Inflammatory macrophage treated with lipopolysaccharide for 4 hours (primary cell): ENCODE measurements around the gene RNU2-1.
"Not testable (repeated sequence)": the region's sequence is repeated elsewhere in the genome, so short reads cannot be mapped to it uniquely, and the experiment has no call there.

Experiments used
- DNase-seq: peaks from one replicate; pipeline ENCODE4 v3.0.0-alpha.2; 2020

Gene RNU2-1

DNA sequence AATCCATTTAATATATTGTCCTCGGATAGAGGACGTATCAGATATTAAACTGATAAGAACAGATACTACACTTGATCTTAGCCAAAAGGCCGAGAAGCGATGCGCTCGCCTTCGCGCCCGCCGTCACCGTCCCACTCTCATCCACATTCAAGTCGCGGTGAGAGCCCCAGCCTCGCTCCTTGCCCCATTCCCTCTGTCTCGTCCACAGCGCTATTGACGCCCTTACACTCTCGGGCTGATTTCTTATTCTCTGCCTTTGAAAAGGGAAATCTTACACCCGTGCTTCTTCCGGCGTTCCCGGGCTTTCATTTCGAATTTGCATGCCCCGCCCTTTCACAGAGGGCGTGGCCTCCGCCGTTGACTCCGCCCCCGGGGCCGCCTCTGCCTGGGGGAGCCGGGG lies at the start of gene RNU2-1:
Gene RNU2-1 (minus strand): TSS at position 101 of the 400 bp plus-strand sequence.
- DNase-seq, result not testable (repeated sequence)

DNA sequence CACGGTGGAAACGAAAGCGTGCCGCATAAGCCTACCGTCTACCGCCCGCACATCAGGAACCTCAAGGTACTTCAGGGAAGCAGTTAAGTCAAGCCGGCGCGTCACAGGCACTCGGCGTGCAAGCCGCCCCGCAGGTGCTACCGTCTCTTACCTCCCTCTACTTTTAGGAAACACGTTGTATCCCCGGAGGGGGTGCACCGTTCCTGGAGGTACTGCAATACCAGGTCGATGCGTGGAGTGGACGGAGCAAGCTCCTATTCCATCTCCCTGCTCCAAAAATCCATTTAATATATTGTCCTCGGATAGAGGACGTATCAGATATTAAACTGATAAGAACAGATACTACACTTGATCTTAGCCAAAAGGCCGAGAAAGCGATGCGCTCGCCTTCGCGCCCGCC lies 39.1 kb upstream of the RNU2-1 start:
- not testable (repeated sequence) for DNase-seq

GRCh38 chr17:43272483-43272882 lies 38.7 kb upstream of the RNU2-1 start:
- not testable (repeated sequence) for DNase-seq

DNA sequence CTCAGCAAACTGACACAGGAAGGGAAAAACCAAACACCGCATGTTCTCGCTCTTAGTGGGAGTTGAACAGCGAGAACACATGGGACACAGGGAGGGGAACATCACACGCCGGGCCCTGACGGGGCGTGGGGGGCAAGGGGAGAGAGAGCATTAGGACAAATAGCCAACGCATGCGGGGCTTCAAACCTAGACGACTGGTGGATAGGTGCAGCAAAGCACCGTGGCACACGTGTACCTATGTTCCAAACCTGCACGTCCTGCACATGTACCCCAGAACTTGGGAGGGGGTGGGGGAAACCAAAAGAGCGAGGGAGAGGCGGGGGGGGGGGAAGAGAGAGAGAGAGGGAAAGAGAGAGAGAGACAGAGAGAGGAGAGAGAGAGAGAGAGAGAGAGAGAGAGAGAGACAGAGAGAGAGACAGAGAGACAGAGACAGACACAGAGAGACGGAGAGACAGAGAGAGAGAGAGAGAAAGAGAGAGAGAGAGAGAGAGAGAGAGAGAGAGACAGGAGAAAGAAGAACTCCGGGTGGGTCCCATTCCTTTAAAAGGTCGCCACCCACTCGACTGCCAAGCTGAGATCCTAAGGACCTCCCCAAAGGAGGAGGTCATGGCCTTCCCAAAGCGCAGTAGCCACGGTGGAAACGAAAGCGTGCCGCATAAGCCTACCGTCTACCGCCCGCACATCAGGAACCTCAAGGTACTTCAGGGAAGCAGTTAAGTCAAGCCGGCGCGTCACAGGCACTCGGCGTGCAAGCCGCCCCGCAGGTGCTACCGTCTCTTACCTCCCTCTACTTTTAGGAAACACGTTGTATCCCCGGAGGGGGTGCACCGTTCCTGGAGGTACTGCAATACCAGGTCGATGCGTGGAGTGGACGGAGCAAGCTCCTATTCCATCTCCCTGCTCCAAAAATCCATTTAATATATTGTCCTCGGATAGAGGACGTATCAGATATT lies 37.1 kb upstream of the RNU2-1 start:
- not testable (repeated sequence) for DNase-seq

DNA sequence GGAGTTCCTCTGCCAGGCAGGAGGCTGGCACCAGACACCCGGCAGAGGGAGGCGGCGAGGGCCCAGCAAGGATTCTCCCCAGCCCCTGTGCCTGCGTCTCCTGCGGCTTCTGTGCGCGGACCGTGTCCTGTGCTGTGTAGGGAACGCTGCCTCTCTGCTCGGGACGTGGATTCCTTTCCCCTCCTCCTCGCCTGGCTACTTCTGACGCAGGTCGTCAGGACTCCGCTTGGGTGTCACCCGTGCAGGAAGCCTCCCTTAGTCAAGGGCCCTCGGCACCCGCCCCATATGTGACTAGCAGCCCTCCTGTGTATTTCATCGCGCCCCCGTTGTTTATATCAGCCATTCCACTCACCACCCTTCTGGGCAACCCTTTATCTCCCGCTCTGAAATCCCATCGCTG lies 12.7 kb upstream of the RNU2-1 start:
- DNase-seq, result not testable (repeated sequence)

DNA sequence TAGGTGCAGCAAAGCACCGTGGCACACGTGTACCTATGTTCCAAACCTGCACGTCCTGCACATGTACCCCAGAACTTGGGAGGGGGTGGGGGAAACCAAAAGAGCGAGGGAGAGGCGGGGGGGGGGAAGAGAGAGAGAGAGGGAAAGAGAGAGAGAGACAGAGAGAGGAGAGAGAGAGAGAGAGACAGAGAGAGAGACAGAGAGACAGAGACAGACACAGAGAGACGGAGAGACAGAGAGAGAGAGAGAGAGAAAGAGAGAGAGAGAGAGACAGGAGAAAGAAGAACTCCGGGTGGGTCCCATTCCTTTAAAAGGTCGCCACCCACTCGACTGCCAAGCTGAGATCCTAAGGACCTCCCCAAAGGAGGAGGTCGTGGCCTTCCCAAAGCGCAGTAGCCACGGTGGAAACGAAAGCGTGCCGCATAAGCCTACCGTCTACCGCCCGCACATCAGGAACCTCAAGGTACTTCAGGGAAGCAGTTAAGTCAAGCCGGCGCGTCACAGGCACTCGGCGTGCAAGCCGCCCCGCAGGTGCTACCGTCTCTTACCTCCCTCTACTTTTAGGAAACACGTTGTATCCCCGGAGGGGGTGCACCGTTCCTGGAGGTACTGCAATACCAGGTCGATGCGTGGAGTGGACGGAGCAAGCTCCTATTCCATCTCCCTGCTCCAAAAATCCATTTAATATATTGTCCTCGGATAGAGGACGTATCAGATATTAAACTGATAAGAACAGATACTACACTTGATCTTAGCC lies 7.0 kb upstream of the RNU2-1 start:
- DNase-seq, result not testable (repeated sequence)

DNA sequence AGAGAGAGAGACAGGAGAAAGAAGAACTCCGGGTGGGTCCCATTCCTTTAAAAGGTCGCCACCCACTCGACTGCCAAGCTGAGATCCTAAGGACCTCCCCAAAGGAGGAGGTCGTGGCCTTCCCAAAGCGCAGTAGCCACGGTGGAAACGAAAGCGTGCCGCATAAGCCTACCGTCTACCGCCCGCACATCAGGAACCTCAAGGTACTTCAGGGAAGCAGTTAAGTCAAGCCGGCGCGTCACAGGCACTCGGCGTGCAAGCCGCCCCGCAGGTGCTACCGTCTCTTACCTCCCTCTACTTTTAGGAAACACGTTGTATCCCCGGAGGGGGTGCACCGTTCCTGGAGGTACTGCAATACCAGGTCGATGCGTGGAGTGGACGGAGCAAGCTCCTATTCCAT lies 5.8 kb upstream of the RNU2-1 start:
- not testable (repeated sequence) for DNase-seq

DNA sequence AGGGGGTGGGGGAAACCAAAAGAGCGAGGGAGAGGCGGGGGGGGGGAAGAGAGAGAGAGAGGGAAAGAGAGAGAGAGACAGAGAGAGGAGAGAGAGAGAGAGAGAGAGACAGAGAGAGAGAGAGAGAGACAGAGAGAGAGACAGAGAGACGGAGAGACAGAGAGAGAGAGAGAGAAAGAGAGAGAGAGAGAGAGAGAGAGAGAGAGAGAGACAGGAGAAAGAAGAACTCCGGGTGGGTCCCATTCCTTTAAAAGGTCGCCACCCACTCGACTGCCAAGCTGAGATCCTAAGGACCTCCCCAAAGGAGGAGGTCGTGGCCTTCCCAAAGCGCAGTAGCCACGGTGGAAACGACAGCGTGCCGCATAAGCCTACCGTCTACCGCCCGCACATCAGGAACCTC lies 514 bp downstream of the RNU2-1 start:
- DNase-seq, result not testable (repeated sequence)

DNA sequence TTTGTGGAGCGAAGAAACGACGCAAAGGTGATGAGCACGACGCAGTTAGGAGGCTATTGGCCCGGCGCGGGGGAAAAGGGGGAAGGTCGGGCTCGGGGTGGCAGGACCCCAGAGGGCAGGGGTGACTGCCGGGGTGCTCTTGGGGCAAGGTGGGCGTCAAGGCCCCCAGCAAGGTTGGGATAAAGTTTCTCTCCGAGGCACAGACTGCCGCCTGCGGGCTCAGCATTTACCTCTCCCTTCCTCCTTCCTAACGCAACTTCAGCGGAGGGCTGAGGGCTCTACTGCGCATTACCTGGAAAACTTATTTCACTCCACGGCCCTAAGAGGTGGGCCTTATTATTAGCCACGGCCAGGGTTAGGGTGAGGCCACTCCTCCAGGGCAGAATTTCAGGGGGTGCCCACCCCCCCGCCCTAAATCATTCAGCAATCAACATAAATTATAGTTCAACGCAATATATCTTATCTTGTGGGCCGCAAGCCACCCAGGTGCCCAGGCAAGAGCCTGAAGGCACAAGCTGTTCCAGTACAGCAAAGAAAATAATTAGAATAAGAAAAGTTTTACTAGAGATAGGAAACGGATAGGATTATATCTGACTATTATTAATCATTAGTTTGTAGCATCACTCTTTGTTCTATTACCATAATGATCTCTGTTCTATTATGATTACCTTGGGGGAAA lies 1.6 kb downstream of the RNU2-1 start:
- not testable (repeated sequence) for DNase-seq

GRCh38 chr17:43231205-43232020 lies 2.4 kb downstream of the RNU2-1 start:
- DNase-seq, result not testable (repeated sequence)

- DNase-seq, result not testable (repeated sequence)
These were observed 5.6 kb downstream of the RNU2-1 start, which contains the start of gene CCDC200 for GRCh38 chr17:43228020-43228782. CCDC200 (minus strand) TSS chr17:43228623; CDS start chr17:43228554, 69 bp downstream.

- no peak for DNase-seq
These were observed 7.4 kb downstream of the RNU2-1 start for GRCh38 chr17:43226393-43226792.

GRCh38 chr17:43224146-43224705 lies 9.6 kb downstream of the RNU2-1 start:
- no peak for DNase-seq

- DNase-seq, result no peak
These were observed 13.2 kb downstream of the RNU2-1 start for GRCh38 chr17:43220511-43221125.

DNA sequence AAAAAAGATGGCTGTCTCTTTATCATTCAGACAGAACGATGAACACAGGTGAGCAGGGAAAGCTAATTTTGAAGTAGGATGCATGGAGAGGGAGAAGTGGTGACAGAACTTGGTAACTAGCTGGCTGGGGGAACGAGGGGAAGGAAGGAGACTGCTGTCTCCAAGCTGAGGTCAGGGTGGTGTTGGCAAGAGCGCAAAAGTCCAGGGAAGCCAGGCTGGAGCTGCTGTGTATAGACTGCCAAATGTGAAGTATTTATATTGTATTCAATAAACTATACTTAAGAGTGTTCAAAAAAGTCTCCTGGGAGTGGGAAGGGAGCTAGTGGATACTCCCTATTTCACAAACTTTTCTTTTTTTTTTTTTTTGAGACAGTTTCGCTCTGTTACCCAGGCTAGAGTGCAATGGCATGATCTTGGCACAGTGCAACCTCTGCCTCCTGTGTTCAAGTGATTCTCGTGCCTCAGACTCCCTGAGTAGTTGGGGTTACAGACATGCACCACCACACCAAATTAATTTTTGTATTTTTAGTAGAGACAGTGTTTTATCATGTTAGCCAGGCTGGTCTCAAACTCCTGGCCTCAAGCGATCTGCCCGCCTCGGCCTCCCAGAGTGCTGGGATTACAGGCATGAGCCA lies 13.9 kb downstream of the RNU2-1 start:
- DNase-seq, result no peak

- DNase-seq, result no peak
These were observed 14.8 kb downstream of the RNU2-1 start for GRCh38 chr17:43219001-43219400.

DNA sequence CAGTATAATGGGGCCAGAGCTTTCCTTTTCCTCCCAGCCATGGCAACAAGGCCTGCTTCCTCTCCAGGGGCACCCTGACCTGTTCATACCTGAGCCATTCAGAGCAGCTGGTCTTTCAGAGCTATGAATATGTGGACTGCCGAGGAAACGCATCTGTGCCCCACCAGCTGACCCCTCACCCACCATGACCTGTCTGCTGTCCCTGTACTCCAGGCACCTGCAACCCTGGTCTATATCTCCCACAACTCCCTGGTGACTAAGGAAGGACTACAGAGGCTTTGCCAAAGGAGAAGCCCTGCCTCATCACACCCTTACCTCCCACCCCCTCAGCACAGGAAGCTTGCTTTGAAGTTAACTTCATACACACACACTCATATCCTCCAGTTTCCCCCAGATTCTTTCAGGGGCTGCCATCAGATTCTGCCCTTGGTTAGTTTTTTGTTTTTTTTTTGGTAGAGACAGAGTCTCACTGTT lies 16.1 kb downstream of the RNU2-1 start:
- no peak for DNase-seq

DNA sequence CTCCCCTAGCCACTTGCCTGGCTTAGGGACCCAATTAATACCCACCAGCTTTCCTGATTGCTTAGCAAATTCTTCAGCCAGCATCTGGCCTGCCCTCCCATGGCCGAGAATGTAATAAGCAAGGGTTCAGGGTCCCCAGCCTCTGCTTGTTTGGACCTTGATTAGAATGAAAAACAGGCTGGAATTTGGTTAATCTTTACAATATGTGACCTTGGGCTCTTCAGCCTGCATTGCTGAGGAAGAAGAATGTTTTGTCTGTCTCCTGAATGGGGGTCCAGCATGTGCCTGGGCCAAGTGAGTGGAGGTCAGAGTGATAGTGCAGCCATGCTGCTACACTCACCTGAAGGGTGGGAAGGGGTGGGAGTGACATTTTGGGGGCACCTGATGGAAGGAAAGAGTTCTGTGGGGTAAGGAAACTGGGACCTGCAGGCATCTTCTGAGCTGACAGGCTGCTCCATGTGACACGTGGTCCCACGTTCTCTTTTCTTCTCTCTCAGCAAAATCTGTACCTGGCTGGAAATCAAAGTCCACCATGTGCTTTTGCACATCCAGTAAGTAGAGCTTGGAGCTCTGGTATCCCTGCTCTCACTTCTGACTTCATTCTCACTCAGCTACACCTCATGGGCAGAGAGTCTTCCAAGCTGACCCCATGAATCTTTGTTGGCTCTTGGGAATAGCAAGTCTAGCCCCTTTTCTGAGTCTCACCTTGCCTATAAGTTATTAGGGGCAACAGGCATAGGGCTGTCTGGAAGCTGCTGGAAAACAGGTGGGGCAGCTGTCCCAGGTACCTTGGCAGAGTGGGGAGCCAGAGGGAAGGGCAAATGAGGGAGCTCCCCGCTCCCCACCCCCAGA lies 16.8 kb downstream of the RNU2-1 start:
- DNase-seq, result no peak

DNA sequence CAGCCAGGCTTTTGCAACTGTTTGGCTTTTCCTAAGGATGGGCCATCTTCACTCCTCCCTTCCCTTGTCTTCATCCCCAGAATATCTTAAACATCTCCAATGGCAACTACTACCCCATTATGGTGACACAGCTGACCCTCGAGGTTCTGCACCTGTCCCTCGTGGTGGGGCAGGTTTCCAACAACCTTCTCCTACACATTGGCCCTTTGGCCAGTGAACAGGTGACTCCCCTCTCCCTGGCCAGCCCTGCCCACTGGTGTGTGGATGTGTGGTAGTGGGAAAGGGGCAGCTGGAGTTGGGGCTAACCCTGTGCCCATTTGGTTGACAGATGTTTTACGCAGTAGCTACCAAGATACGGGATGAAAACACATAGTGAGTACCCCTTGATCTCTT lies 17.4 kb downstream of the RNU2-1 start:
- DNase-seq, result no peak
